Neural progenitor cell (in vitro differentiated cells): ENCODE measurements around the gene CYB561D1.

Experiments used
- EZH2 ChIP-seq: fragments of 200-600 bp; sonication (generic); IDR thresholded peaks from 2 replicates; pipeline ENCODE4 v1.6.1; 2017; ENCODE audit warnings: antibody characterized with exemption, mild to moderate bottlenecking, moderate library complexity
- EZH2phosphoT487 ChIP-seq: fragments of 200-600 bp; sonication (generic); IDR thresholded peaks from 2 replicates; pipeline ENCODE4 v1.6.1; 2017; ENCODE audit warnings: antibody characterized with exemption
- TF ChIP-seq, protein P1 (sequence below): fragments of 200-600 bp; sonication (generic); IDR thresholded peaks from 2 replicates; pipeline ENCODE4 v1.5.1; 2017; ENCODE audit warnings: antibody characterized with exemption, mild to moderate bottlenecking

- TF ChIP-seq, protein P1, sequence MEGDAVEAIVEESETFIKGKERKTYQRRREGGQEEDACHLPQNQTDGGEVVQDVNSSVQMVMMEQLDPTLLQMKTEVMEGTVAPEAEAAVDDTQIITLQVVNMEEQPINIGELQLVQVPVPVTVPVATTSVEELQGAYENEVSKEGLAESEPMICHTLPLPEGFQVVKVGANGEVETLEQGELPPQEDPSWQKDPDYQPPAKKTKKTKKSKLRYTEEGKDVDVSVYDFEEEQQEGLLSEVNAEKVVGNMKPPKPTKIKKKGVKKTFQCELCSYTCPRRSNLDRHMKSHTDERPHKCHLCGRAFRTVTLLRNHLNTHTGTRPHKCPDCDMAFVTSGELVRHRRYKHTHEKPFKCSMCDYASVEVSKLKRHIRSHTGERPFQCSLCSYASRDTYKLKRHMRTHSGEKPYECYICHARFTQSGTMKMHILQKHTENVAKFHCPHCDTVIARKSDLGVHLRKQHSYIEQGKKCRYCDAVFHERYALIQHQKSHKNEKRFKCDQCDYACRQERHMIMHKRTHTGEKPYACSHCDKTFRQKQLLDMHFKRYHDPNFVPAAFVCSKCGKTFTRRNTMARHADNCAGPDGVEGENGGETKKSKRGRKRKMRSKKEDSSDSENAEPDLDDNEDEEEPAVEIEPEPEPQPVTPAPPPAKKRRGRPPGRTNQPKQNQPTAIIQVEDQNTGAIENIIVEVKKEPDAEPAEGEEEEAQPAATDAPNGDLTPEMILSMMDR, result no peak
- TF ChIP-seq EZH2phosphoT487, result no peak
- TF ChIP-seq EZH2, result no peak
These were observed 5.2 kb upstream of the CYB561D1 start for GRCh38 chr1:109488696-109489095.
